Measurements from ENCODE around the gene IL17REL.

DNA sequence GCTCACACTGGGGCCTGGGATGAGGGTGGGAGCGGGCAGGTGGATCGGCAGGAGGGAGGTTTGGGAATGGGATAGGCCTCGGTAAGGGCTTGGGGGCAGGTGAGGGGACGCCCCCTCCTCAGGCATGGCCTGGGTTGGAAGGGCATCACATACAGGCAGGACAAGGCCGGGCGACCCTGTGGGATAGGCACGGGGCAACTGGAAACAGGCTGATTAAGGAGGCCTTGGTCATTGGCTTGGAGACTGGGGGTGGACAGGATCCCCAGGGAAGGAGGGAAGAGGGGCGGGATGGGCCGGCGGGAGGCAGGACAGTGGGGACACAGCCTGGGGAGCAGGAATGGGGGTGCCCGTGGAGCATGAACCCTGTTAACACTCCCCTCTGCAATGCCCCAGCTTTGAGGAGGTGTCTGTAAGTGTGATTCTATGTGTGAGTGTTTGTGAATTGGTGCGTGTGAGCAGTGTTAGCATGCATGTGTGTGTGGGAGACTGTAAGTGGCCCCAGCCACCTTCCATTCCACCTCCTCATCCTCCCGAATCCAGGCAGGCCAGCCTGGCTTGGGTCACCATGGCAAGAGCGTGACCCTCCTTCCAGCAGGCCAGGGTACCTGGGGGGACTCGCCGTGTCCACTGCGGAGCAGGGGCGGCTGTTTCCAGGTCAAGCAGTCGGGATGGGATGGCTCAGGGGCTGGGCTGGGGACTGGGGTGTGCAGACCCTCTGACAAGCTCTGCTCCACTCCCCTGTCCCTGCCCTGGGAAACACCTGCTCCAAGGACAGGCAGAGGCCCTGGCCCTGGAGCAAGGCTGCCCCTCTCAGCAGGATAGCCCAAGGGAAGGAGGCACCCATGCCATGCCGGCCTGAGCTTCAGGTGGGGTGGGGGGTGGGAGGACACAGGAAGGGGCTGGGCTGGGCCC is 55.4 kb downstream of the IL17REL start:
- TF ChIP-seq POLR2AphosphoS5 (IDR thresholded peaks at IDR 0.05; ENCODE audit: low read depth, low read length) (no peak), TAF1 (IDR thresholded peaks at IDR 0.05; ENCODE audit: borderline replicate concordance, insufficient read depth, low read length) (no peak), SIN3A (IDR thresholded peaks at IDR 0.05; ENCODE audit: borderline replicate concordance, insufficient read depth, low read length) (no peak), FOXP2 (optimal IDR thresholded peaks at IDR 0.05; ENCODE audit: borderline replicate concordance, extremely low read depth, extremely low read length, insufficient read depth) (no peak)
- TF ChIP-seq, protein P1, sequence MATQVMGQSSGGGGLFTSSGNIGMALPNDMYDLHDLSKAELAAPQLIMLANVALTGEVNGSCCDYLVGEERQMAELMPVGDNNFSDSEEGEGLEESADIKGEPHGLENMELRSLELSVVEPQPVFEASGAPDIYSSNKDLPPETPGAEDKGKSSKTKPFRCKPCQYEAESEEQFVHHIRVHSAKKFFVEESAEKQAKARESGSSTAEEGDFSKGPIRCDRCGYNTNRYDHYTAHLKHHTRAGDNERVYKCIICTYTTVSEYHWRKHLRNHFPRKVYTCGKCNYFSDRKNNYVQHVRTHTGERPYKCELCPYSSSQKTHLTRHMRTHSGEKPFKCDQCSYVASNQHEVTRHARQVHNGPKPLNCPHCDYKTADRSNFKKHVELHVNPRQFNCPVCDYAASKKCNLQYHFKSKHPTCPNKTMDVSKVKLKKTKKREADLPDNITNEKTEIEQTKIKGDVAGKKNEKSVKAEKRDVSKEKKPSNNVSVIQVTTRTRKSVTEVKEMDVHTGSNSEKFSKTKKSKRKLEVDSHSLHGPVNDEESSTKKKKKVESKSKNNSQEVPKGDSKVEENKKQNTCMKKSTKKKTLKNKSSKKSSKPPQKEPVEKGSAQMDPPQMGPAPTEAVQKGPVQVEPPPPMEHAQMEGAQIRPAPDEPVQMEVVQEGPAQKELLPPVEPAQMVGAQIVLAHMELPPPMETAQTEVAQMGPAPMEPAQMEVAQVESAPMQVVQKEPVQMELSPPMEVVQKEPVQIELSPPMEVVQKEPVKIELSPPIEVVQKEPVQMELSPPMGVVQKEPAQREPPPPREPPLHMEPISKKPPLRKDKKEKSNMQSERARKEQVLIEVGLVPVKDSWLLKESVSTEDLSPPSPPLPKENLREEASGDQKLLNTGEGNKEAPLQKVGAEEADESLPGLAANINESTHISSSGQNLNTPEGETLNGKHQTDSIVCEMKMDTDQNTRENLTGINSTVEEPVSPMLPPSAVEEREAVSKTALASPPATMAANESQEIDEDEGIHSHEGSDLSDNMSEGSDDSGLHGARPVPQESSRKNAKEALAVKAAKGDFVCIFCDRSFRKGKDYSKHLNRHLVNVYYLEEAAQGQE (IDR thresholded peaks at IDR 0.05; ENCODE audit: insufficient read depth in 1 of 2, low read depth in 2 of 2, low read length in 2 of 2): no peak

All from PFSK-1 (cell line).